Measurements from ENCODE around the gene LTBP1.

The LTBP1 gene

GRCh38 chr2:32931519-32931918 is 15.2 kb upstream of the LTBP1 start:
- peaks cover 9% of the 10 kb centered on the region for H3K4me1 Mint-ChIP-seq
- TF ChIP-seq, protein P1, sequence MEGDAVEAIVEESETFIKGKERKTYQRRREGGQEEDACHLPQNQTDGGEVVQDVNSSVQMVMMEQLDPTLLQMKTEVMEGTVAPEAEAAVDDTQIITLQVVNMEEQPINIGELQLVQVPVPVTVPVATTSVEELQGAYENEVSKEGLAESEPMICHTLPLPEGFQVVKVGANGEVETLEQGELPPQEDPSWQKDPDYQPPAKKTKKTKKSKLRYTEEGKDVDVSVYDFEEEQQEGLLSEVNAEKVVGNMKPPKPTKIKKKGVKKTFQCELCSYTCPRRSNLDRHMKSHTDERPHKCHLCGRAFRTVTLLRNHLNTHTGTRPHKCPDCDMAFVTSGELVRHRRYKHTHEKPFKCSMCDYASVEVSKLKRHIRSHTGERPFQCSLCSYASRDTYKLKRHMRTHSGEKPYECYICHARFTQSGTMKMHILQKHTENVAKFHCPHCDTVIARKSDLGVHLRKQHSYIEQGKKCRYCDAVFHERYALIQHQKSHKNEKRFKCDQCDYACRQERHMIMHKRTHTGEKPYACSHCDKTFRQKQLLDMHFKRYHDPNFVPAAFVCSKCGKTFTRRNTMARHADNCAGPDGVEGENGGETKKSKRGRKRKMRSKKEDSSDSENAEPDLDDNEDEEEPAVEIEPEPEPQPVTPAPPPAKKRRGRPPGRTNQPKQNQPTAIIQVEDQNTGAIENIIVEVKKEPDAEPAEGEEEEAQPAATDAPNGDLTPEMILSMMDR (IDR thresholded peaks at IDR 0.05; ENCODE audit: unreplicated experiment in 3 of 3): no peak
- no peak overlapping the region for H3K4me3 Mint-ChIP-seq
- no peaks in the 10 kb centered on the region for H3K9me3 Mint-ChIP-seq
- no peaks in the 10 kb centered on the region for H3K36me3 Mint-ChIP-seq (ENCODE audit: low read depth)
- no peak overlapping the region for H3K27ac Mint-ChIP-seq
- H3K27me3 Mint-ChIP-seq (ENCODE audit: low read depth): no peaks in the 10 kb centered on the region

GRCh38 chr2:32931945-32932709 is 14.6 kb upstream of the LTBP1 start:
- TF ChIP-seq, protein P1 (IDR thresholded peaks at IDR 0.05; ENCODE audit: unreplicated experiment in 3 of 3): no peak
- no peak overlapping the region for H3K27ac Mint-ChIP-seq
- no peak overlapping the region for H3K4me3 Mint-ChIP-seq
- no peaks in the 10 kb centered on the region for H3K36me3 Mint-ChIP-seq (ENCODE audit: low read depth)
- no peaks in the 10 kb centered on the region for H3K9me3 Mint-ChIP-seq
- no peaks in the 10 kb centered on the region for H3K27me3 Mint-ChIP-seq (ENCODE audit: low read depth)
- H3K4me1 Mint-ChIP-seq: peaks cover 3% of the 10 kb centered on the region

GRCh38 chr2:32932825-32933755 is 13.7 kb upstream of the LTBP1 start:
- Mint-ChIP-seq H3K27ac (no peak overlapping the region), H3K4me3 (no peak overlapping the region), H3K9me3 (no peaks in the 10 kb centered on the region), H3K27me3 (ENCODE audit: low read depth) (no peaks in the 10 kb centered on the region), H3K36me3 (ENCODE audit: low read depth) (no peaks in the 10 kb centered on the region), H3K4me1 (peaks cover 6% of the 10 kb centered on the region)
- TF ChIP-seq, protein P1 (IDR thresholded peaks at IDR 0.05; ENCODE audit: unreplicated experiment in 3 of 3): no peak

DNA sequence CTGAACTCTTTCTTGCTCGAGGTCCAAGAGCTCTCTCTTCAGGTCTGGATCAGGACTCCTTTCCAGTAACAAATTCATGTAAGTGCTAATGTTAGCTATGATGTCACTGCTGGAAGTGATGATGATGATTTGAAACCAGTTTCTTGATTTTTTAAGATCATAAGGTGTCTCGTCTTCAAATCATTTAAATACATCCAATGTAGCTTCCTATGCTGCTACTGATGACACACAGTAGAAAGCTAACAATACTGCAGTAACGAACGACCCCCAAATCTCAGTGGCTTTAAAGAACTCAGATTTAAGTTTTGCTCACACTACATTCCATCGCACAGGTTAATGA is 13.0 kb upstream of the LTBP1 start:
- no peaks in the 10 kb centered on the region for H3K36me3 Mint-ChIP-seq (ENCODE audit: low read depth)
- H3K9me3 Mint-ChIP-seq: no peaks in the 10 kb centered on the region
- no peak overlapping the region for H3K4me3 Mint-ChIP-seq
- H3K27me3 Mint-ChIP-seq (ENCODE audit: low read depth): no peaks in the 10 kb centered on the region
- TF ChIP-seq, protein P1 (IDR thresholded peaks at IDR 0.05; ENCODE audit: unreplicated experiment in 3 of 3): no peak
- no peak overlapping the region for H3K27ac Mint-ChIP-seq
- peaks cover 11% of the 10 kb centered on the region for H3K4me1 Mint-ChIP-seq

GRCh38 chr2:32937602-32938448 is 8.9 kb upstream of the LTBP1 start:
- Mint-ChIP-seq H3K4me1 (peaks cover 22% of the 10 kb centered on the region), H3K27me3 (ENCODE audit: low read depth) (no peaks in the 10 kb centered on the region), H3K9me3 (no peaks in the 10 kb centered on the region), H3K36me3 (ENCODE audit: low read depth) (no peaks in the 10 kb centered on the region), H3K27ac (peak overlapping the region in 2 of 3 experiments; percentile 6 to 16), H3K4me3 (no peak overlapping the region)
- TF ChIP-seq, protein P1 (IDR thresholded peaks at IDR 0.05; ENCODE audit: unreplicated experiment in 3 of 3): no peak

All from nephron (organoid).